GM12878 (cell line): Measurements from ENCODE around the gene BANP. TPM values are rescaled to one million over a fixed set of nuclear protein-coding genes. Genes with fewer than 3 reads are reported as not detected.

Experiments
- ATAC-seq: fragments of 200-7000 bp; cut with Tn5 transposase; 3 replicates; pipeline ENCODE4 v1.9.1; 2020; ENCODE audit warnings: mild to moderate bottlenecking, moderate library complexity
- BruUV-seq: library from RNA; stranded (reverse); fragments of 400-500 nt; replicated peaks from 2 replicates; lab custom pipeline; 2021; lab: Mats Ljungman, UMichigan
- CTCF ChIA-PET: fragments of 300-600 bp; sonication (Branson Sonifier 250); formaldehyde crosslinking; extraction: SDS; loops from one replicate; lab custom pipeline; 2021; ENCODE audit warnings: inconsistent platforms; lab: Yijun Ruan, JAX
- POLR2A ChIA-PET: fragments of 350-600 bp; formaldehyde crosslinking; extraction: SDS; loops from one replicate; lab custom pipeline; 2021; ENCODE audit warnings: inconsistent platforms; lab: Charles Lee
- RAD21 ChIA-PET: fragments of 300-600 bp; sonication (Branson Sonifier 250); formaldehyde crosslinking; loops from one replicate; lab custom pipeline; 2023; ENCODE audit warnings: antibody characterized with exemption; ENCODE audit not compliant: unreplicated experiment; lab: Charles Lee
- SMC1A ChIA-PET: fragments of 300-600 bp; sonication (Branson Sonifier 250); formaldehyde crosslinking; loops from one replicate; lab custom pipeline; 2023; ENCODE audit not compliant: unreplicated experiment, uncharacterized antibody; lab: Charles Lee
- DNase-seq: peaks from one replicate; pipeline ENCODE4 v3.0.0-alpha.2; 2011; ENCODE audit warnings: low read depth, low spot score
- FAIRE-seq: peaks from 3 replicates; lab custom pipeline; 2011; peaks lifted over from hg19 to GRCh38; lab: Jason Lieb, UNC
- H2AFZ ChIP-seq: 2 replicates; pipeline ENCODE4 v1.6.0; 2011; ENCODE audit warnings: low read depth, low read length, control low read depth; ENCODE audit not compliant: control insufficient read depth
- H3K27ac ChIP-seq: 2 replicates; pipeline ENCODE4 v1.5.1; 2011; ENCODE audit warnings: control low read depth; ENCODE audit not compliant: control insufficient read depth, insufficient read depth
- H3K27me3 ChIP-seq, 2 experiments: replicated peaks in 1 of 2; 2 replicates each; pipeline versions ENCODE4 v1.6.0 to v1.6.1; 2011; ENCODE audit warnings: low read length in 1 of 2; ENCODE audit not compliant: control insufficient read depth in 2 of 2, insufficient read depth in 2 of 2
- H3K36me3 ChIP-seq, 2 experiments: 2 replicates each; pipeline ENCODE4 v1.5.1; 2011; ENCODE audit warnings: low read length in 1 of 2; ENCODE audit not compliant: control insufficient read depth in 2 of 2, insufficient read depth in 2 of 2
- H3K4me1 ChIP-seq: 2 replicates; pipeline ENCODE4 v1.6.1; 2011; ENCODE audit warnings: mild to moderate bottlenecking, low read length, moderate library complexity, mixed read lengths; ENCODE audit not compliant: control insufficient read depth, insufficient read depth
- H3K4me2 ChIP-seq: 2 replicates; pipeline ENCODE4 v1.6.0; 2011; ENCODE audit warnings: control low read depth; ENCODE audit not compliant: control insufficient read depth, insufficient read depth
- H3K4me3 ChIP-seq: fragments of 200-600 bp; sonication (generic); 2 replicates; pipeline ENCODE4 v1.5.1; 2016
- H3K79me2 ChIP-seq: 2 replicates; pipeline ENCODE4 v1.6.0; 2011; ENCODE audit warnings: low read length; ENCODE audit not compliant: control insufficient read depth, insufficient read depth
- H3K9ac ChIP-seq: 2 replicates; pipeline ENCODE4 v1.8.0; 2011; ENCODE audit warnings: low read length, control low read depth, mixed read lengths; ENCODE audit not compliant: control insufficient read depth, insufficient read depth
- H3K9me3 ChIP-seq: replicated peaks from 3 replicates; pipeline ENCODE4 v1.5.1; 2011; ENCODE audit warnings: mild to moderate bottlenecking, low read length; ENCODE audit not compliant: control insufficient read depth, insufficient read depth
- H4K20me1 ChIP-seq: 2 replicates; pipeline ENCODE4 v1.6.0; 2011; ENCODE audit not compliant: control insufficient read depth, insufficient read depth
- ATF7 ChIP-seq: fragments of 450-650 bp; IDR thresholded peaks from 2 replicates; pipeline ENCODE4 v1.6.1; 2016; ENCODE audit warnings: low read depth, mild to moderate bottlenecking
- BCL11A ChIP-seq: IDR thresholded peaks from 2 replicates; pipeline ENCODE4 v1.6.1; 2011; ENCODE audit warnings: low read depth, low read length
- BHLHE40 ChIP-seq, 2 experiments: fragments of 450-650 bp in 1 of 2; IDR thresholded peaks; 2 replicates each; pipeline ENCODE4 v1.6.1; 2011 to 2017; ENCODE audit warnings: low read depth in 2 of 2, borderline replicate concordance in 1 of 2, improper control_type of control experiment in 1 of 2, low read length in 1 of 2, mild to moderate bottlenecking in 1 of 2
- CBX5 ChIP-seq: sonication (generic); IDR thresholded peaks from 2 replicates; pipeline ENCODE4 v1.6.1; 2016; ENCODE audit warnings: low read depth, moderate library complexity, mild to moderate bottlenecking, inconsistent platforms
- CREB1 ChIP-seq: IDR thresholded peaks from 2 replicates; pipeline ENCODE4 v1.6.1; 2012; ENCODE audit warnings: low read depth, mild to moderate bottlenecking, inconsistent platforms
- CREM ChIP-seq: IDR thresholded peaks from 2 replicates; pipeline ENCODE4 v1.6.1; 2014; ENCODE audit warnings: antibody characterized with exemption, low read depth
- HDAC6 ChIP-seq: fragments of 200-600 bp; sonication (generic); IDR thresholded peaks from one replicate; pipeline ENCODE4 v1.8.0; 2017; ENCODE audit warnings: antibody characterized with exemption; ENCODE audit not compliant: unreplicated experiment
- IRF4 ChIP-seq: IDR thresholded peaks from 2 replicates; pipeline ENCODE4 v1.6.1; 2011; ENCODE audit warnings: low read depth, low read length
- SUPT20H ChIP-seq: IDR thresholded peaks from 2 replicates; pipeline ENCODE4 v1.6.1; 2011; ENCODE audit warnings: low read depth, mild to moderate bottlenecking, low read length, moderate library complexity, borderline replicate concordance; ENCODE audit not compliant: control insufficient read depth
- YBX1 ChIP-seq: fragments of 450-650 bp; IDR thresholded peaks from 2 replicates; pipeline ENCODE4 v1.6.1; 2016; ENCODE audit warnings: antibody characterized with exemption
- WGBS: methylation state at CpG from one replicate; pipeline ENCODE4 v1.1.6; 2016; ENCODE audit warnings: low lambda C conversion rate; ENCODE audit not compliant: insufficient replicate concordance, insufficient coverage; ENCODE audit errors: missing lambda C conversion rate; 5-methylcytosine and 5-hydroxymethylcytosine counted together
- in situ Hi-C: fragments of 300-500 bp; cut with MboI; formaldehyde crosslinking; loops from 9 replicates; pipeline ENCODE4 v1.14.3; 2018; ENCODE audit warnings: mixed read lengths
- intact Hi-C: fragments of 100-400 bp; cut with micrococcal nuclease; formaldehyde crosslinking; loops from one replicate; pipeline ENCODE4 v1.14.2; 2022; ENCODE audit not compliant: unreplicated experiment
- polyA plus RNA-seq, 11 experiments: library from polyadenylated mRNA; depleted of rRNA in 4 of 11; unstranded in 6 of 11; stranded (reverse) in 5 of 11; fragments of >200 nt; fragmentation: Nextera tagmentation in 4 of 11; fragmentation: Illumina TruSeq in 1 of 11; extraction: Ambion mirVana in 4 of 11; extraction: Trizol in 1 of 11; gene quantifications; 1 replicate in 1 of 11; 2 replicates in 10 of 11; pipeline versions ENCODE4 v1.2.1 to v1.2.3, GENCODE V29; 2011 to 2016; ENCODE audit warnings: inconsistent platforms in 2 of 11, missing spikeins in 2 of 11, low read depth in 1 of 11
- total RNA-seq, 4 experiments: library from RNA; depleted of rRNA in 3 of 4; stranded (reverse); fragments of >200 nt in 3 of 4; fragmentation: Illumina TruSeq in 1 of 4; extraction: Trizol in 1 of 4; gene quantifications; 2 replicates each; pipeline versions ENCODE4 v1.2.1 to v1.2.3, GENCODE V29; 2013 to 2021
- TF ChIP-seq, protein P1 (sequence below): IDR thresholded peaks from 2 replicates; pipeline ENCODE4 v1.6.1; 2011; ENCODE audit warnings: borderline replicate concordance, low read depth, mild to moderate bottlenecking, moderate library complexity, mixed read lengths, low read length; ENCODE audit not compliant: insufficient read depth; ENCODE audit errors: extremely low read length
- TF ChIP-seq, protein P2 (sequence below): fragments of 450-650 bp; formaldehyde crosslinking; IDR thresholded peaks from 2 replicates; pipeline ENCODE4 v1.5.0; 2022; ENCODE audit warnings: mild to moderate bottlenecking, missing genetic modification characterization

The BANP gene
- total and polyA plus RNA-seq, 10 of the 15 experiments (the other 5 are each of a cell fraction or from before 2014, with no cell fraction given), result 3.9 to 21.9 (median 12.2) TPM

DNA sequence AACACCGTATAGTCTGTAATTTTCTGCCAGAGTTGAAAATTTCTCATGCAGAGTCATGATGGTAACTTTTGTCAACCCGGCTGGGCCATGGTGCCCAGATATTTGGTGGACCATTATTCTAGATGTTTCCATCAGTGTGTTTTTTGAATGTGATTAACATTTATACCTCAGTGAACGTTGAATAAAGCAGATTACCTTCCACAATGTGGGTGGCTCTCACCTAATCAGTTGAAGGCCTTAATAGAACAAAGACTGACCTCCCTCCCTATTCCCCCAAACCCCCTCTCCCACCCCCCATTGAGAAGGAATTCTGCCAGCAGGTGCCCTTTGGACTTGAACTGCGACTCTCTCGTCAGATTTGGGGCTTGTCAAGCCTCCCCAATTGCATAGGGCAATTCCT lies 8.6 kb upstream of the BANP start:
- 24% methylated on average over 5 of the region's 5 CpGs for WGBS
- Histone ChIP-seq H3K79me2 (no peaks in the 10 kb centered on the region), H3K4me1 (no peaks in the 10 kb centered on the region), H3K27me3 (no peaks in the 10 kb centered on the region), H3K9ac (no peak overlapping the region), H3K4me2 (no peak overlapping the region), H2AFZ (no peak overlapping the region), H3K36me3 (no peaks in the 10 kb centered on the region), H3K27ac (no peak overlapping the region), H3K9me3 (no peaks in the 10 kb centered on the region), H4K20me1 (no peaks in the 10 kb centered on the region), H3K4me3 (no peak overlapping the region)
- in situ Hi-C loops, result no loop called here
- no peak for ATAC-seq
- CTCF ChIA-PET, result no interaction called here
- TF ChIP-seq CBX5 (no peak), SUPT20H (no peak), HDAC6 (no peak), YBX1 (no peak)
- POLR2A ChIA-PET, result no interaction called here
- SMC1A ChIA-PET, result interaction anchor here (0.7 kb wide), 1 partner anchor 403 kb away, joined by 3 read pairs; no protein-coding TSS in a partner anchor
- RAD21 ChIA-PET, result no interaction called here
- BruUV-seq, result no TSS peak
- intact Hi-C loops, result no loop called here
- no peak for FAIRE-seq
- no peak for DNase-seq

DNA sequence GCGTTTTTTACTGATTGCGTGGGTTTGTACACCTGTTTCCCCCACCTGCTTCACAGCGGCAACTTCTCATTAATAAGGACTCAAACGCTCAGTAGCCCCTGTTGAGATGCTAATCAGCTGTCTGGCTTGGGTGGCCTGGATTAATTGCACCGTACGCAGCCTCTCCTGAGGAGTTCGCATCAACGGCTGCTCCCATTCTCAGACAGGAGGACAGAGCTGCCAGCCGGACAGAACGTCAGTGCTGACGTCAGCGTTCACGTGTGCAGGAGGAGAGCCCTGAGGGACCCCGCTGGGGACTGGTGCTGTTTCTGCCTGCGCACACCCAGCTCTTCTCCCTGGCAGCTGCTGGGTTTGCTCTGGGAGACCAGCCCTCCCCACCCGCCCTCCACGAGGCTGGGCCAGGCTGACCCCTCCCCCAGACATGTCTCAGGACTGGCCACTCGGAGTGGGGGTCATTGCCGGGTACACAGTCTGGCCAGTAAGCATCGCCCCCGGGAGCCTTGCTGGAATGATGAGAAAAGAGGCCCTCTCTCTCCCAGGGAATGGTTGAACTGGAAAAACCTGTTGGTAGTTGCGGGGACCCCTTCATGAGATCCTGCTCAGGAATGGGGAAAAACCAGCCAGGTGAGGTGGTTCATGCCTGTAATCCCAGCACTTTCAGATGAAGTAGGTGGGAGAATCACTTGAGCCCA lies 5.7 kb upstream of the BANP start:
- ChIA-PET RAD21 (interaction anchor here (1.1 kb wide), 1 partner anchor 167 kb away, joined by 5 read pairs; no protein-coding TSS in a partner anchor), CTCF (interaction anchor here (1.4 kb wide), 1 partner anchor 21 kb away, joined by 4 read pairs; no protein-coding TSS in a partner anchor), POLR2A (no interaction called here), SMC1A (interaction anchor here (0.9 kb wide), 1 partner anchor 176 kb away, joined by 3 read pairs; no protein-coding TSS in a partner anchor)
- Histone ChIP-seq H3K27ac (no peak overlapping the region), H3K4me1 (peaks cover 8% of the 10 kb centered on the region; the same call in 1 of the 2 replicates), H3K4me3 (no peak overlapping the region), H3K79me2 (no peaks in the 10 kb centered on the region), H2AFZ (peak overlapping the region; percentile 47), H3K9me3 (no peaks in the 10 kb centered on the region), H3K9ac (no peak overlapping the region), H3K36me3 (no peaks in the 10 kb centered on the region), H3K27me3 (no peaks in the 10 kb centered on the region), H4K20me1 (no peaks in the 10 kb centered on the region), H3K4me2 (peak overlapping the region; percentile 44)
- WGBS, result 15% methylated on average over 22 of the region's 22 CpGs
- intact Hi-C loops, result no loop called here
- DNase-seq, result no peak
- no TSS peak for BruUV-seq
- no peak for FAIRE-seq
- peak; percentile 50 for ATAC-seq
- in situ Hi-C loops, result no loop called here
- TF ChIP-seq, protein P1, sequence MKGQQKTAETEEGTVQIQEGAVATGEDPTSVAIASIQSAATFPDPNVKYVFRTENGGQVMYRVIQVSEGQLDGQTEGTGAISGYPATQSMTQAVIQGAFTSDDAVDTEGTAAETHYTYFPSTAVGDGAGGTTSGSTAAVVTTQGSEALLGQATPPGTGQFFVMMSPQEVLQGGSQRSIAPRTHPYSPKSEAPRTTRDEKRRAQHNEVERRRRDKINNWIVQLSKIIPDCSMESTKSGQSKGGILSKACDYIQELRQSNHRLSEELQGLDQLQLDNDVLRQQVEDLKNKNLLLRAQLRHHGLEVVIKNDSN, result peak; percentile 37
- TF ChIP-seq BHLHE40 (IDR thresholded peaks at IDR 0.05; ENCODE audit: borderline replicate concordance in 1 of 2, low read depth in 2 of 2, low read length in 1 of 2) (peak in 1 of 2 experiments; percentile 70; a peak in 2 of 4 replicates), IRF4 (no peak), CREB1 (peak; percentile 49; the same call in 1 of the 2 replicates), BCL11A (no peak), ATF7 (peak; percentile 46; the same call in 1 of the 2 replicates), CREM (0 out of 2 replicates have a peak, but pooled peaks have one; percentile 14)
- TF ChIP-seq, protein P2, sequence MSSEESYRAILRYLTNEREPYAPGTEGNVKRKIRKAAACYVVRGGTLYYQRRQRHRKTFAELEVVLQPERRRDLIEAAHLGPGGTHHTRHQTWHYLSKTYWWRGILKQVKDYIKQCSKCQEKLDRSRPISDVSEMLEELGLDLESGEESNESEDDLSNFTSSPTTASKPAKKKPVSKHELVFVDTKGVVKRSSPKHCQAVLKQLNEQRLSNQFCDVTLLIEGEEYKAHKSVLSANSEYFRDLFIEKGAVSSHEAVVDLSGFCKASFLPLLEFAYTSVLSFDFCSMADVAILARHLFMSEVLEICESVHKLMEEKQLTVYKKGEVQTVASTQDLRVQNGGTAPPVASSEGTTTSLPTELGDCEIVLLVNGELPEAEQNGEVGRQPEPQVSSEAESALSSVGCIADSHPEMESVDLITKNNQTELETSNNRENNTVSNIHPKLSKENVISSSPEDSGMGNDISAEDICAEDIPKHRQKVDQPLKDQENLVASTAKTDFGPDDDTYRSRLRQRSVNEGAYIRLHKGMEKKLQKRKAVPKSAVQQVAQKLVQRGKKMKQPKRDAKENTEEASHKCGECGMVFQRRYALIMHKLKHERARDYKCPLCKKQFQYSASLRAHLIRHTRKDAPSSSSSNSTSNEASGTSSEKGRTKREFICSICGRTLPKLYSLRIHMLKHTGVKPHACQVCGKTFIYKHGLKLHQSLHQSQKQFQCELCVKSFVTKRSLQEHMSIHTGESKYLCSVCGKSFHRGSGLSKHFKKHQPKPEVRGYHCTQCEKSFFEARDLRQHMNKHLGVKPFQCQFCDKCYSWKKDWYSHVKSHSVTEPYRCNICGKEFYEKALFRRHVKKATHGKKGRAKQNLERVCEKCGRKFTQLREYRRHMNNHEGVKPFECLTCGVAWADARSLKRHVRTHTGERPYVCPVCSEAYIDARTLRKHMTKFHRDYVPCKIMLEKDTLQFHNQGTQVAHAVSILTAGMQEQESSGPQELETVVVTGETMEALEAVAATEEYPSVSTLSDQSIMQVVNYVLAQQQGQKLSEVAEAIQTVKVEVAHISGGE, result no peak
